ENCODE measurements around the gene TRIP11. TPM values are rescaled to one million over a fixed set of nuclear protein-coding genes. Genes with fewer than 3 reads are reported as not detected.

Gene TRIP11
- total and polyA plus RNA-seq, 5 donors from 2014 or later: 39.8 to 55.9 (median 43.9) TPM

DNA sequence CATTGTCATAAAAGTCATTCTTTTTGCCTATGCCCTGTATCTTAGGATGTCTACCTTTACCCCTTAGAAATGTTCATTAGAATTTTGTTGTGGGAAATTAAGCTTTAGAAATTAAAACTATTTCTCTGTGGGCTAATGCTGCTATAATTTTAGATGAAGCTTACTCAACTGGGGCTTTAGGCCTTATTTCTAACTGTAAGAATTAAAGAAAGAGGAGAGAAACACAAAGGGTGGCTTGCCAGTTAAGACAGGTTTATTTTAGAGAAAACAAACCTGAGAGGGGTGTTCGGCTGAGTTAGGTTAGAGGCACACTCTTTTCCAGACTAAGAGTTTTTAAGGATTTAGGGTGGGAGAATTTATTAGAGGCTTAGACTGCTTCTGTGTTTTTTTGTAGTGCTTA, 6.4 kb downstream of the TRIP11 start:
- no peaks in the 10 kb centered on the region for H3K9me3 ChIP-seq (ENCODE audit: control insufficient read depth in 2 of 2, low read length in 2 of 2)
- H3K4me1 ChIP-seq (ENCODE audit: control insufficient read depth, insufficient read depth, low read length, poor library complexity, severe bottlenecking): peaks cover 13% of the 10 kb centered on the region
- Mint-ChIP-seq H3K27me3 (no peaks in the 10 kb centered on the region), H3K4me3 (peak overlapping the region in 1 of 4 donors; percentile 29), H3K9me3 (no peaks in the 10 kb centered on the region), H3K27ac (peak overlapping the region; percentile 12 to 83 (median 50)), H3K36me3 (peaks cover 9% of the 10 kb centered on the region), H3K4me1 (peaks cover 28 to 50% (median 35%) of the 10 kb centered on the region in 4 donors)
- ATAC-seq (ENCODE audit: low read depth in 2 of 2) (no peak), DNase-seq (no peak)
- H3K4me3 ChIP-seq (ENCODE audit: low read depth, low read length): no peak overlapping the region
- no peak overlapping the region for H3K27ac ChIP-seq (ENCODE audit: insufficient read depth, low read length, poor library complexity, severe bottlenecking)
- peaks cover 16% of the 10 kb centered on the region for H3K36me3 ChIP-seq (ENCODE audit: control insufficient read depth, insufficient read depth, low read length)
- no peaks in the 10 kb centered on the region for H3K27me3 ChIP-seq (ENCODE audit: control insufficient read depth, insufficient read depth, low read length)

DNA sequence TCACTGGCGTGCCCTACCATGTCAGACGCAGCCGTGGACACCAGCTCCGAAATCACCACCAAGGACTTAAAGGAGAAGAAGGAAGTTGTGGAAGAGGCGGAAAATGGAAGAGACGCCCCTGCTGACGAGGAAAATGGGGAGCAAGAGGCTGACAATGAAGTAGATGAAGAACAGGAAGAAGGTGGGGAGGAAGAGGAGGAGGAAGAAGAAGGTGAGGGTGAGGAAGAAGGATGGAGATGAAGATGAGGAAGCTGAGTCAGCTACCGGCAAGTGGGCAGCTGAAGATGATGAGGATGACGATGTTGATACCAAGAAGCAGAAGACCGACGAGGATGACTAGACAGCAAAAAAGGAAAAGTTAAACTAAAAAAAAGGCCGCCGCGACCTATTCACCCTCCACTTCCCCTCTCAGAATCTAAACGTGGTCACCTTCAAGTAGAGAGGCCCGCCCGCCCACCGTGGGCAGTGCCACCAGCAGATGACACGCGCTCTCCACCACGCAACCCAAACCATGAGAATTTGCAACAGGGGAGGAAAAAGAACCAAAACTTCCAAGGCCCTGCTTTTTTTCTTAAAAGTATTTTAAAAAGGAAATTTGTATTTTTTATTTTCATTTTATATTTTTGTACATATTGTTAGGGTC, 13.2 kb downstream of the TRIP11 start:
- Mint-ChIP-seq H3K4me3 (no peak overlapping the region), H3K36me3 (peaks cover 22% of the 10 kb centered on the region), H3K27ac (peak overlapping the region in 2 of 3 donors; percentile 7 to 89), H3K4me1 (peaks cover 14 to 32% (median 21%) of the 10 kb centered on the region in 4 donors), H3K9me3 (no peaks in the 10 kb centered on the region), H3K27me3 (no peaks in the 10 kb centered on the region)
- H3K4me1 ChIP-seq (ENCODE audit: control insufficient read depth, insufficient read depth, low read length, poor library complexity, severe bottlenecking): no peaks in the 10 kb centered on the region
- no peaks in the 10 kb centered on the region for H3K27me3 ChIP-seq (ENCODE audit: control insufficient read depth, insufficient read depth, low read length)
- no peak overlapping the region for H3K4me3 ChIP-seq (ENCODE audit: low read depth, low read length)
- peaks cover 53% of the 10 kb centered on the region for H3K36me3 ChIP-seq (ENCODE audit: control insufficient read depth, insufficient read depth, low read length)
- ATAC-seq (ENCODE audit: low read depth in 2 of 2) (no peak), DNase-seq (no peak)
- H3K9me3 ChIP-seq (ENCODE audit: control insufficient read depth in 2 of 2, low read length in 2 of 2): no peaks in the 10 kb centered on the region
- no peak overlapping the region for H3K27ac ChIP-seq (ENCODE audit: insufficient read depth, low read length, poor library complexity, severe bottlenecking)

- peak overlapping the region in 1 of 3 donors; percentile 9 for H3K27ac Mint-ChIP-seq
- Histone ChIP-seq H3K4me1 (ENCODE audit: control insufficient read depth, insufficient read depth, low read length, poor library complexity, severe bottlenecking) (no peaks in the 10 kb centered on the region), H3K27me3 (ENCODE audit: control insufficient read depth, insufficient read depth, low read length) (no peaks in the 10 kb centered on the region), H3K27ac (ENCODE audit: insufficient read depth, low read length, poor library complexity, severe bottlenecking) (no peak overlapping the region), H3K4me3 (ENCODE audit: low read depth, low read length) (no peak overlapping the region), H3K36me3 (ENCODE audit: control insufficient read depth, insufficient read depth, low read length) (peaks cover 54% of the 10 kb centered on the region), H3K9me3 (ENCODE audit: control insufficient read depth in 2 of 2, low read length in 2 of 2) (no peaks in the 10 kb centered on the region)
- DNase-seq (no peak), ATAC-seq (ENCODE audit: low read depth in 2 of 2) (no peak)
- H3K27me3 Mint-ChIP-seq: no peaks in the 10 kb centered on the region
- no peak overlapping the region for H3K4me3 Mint-ChIP-seq
- peaks cover 8% of the 10 kb centered on the region for H3K36me3 Mint-ChIP-seq
- no peaks in the 10 kb centered on the region for H3K9me3 Mint-ChIP-seq
- peaks cover 10 to 28% (median 15%) of the 10 kb centered on the region in 4 donors for H3K4me1 Mint-ChIP-seq
Measured at GRCh38 chr14:92022036-92022435, 17.8 kb downstream of the TRIP11 start.

DNA sequence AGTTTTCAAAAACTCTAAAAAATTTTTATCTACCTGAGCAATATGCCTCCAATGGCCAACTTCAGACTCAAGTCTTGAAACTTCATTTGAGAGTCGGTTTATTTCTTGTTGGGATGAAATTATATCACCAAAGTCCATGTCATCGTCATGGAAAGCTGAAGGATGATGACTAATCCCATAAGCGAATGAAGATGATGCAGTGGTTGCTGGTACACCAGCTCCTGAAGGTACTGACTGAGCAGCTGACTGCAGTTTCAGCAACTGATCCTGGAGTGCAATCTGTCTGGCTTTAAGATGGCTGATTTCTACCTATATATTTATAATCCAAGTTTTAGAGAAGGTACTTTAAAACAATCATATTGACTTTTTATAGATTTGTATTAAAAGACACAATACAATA, 18.3 kb downstream of the TRIP11 start:
- peaks cover 6% of the 10 kb centered on the region for H3K36me3 Mint-ChIP-seq
- no peaks in the 10 kb centered on the region for H3K4me1 ChIP-seq (ENCODE audit: control insufficient read depth, insufficient read depth, low read length, poor library complexity, severe bottlenecking)
- H3K4me3 ChIP-seq (ENCODE audit: low read depth, low read length): no peak overlapping the region
- peaks cover 10 to 24% (median 15%) of the 10 kb centered on the region in 4 donors for H3K4me1 Mint-ChIP-seq
- H3K27ac Mint-ChIP-seq: no peak overlapping the region
- no peaks in the 10 kb centered on the region for H3K9me3 Mint-ChIP-seq
- DNase-seq (no peak), ATAC-seq (ENCODE audit: low read depth in 2 of 2) (no peak)
- peaks cover 57% of the 10 kb centered on the region for H3K36me3 ChIP-seq (ENCODE audit: control insufficient read depth, insufficient read depth, low read length)
- no peaks in the 10 kb centered on the region for H3K27me3 Mint-ChIP-seq
- no peak overlapping the region for H3K4me3 Mint-ChIP-seq
- H3K27ac ChIP-seq (ENCODE audit: insufficient read depth, low read length, poor library complexity, severe bottlenecking): no peak overlapping the region
- no peaks in the 10 kb centered on the region for H3K9me3 ChIP-seq (ENCODE audit: control insufficient read depth in 2 of 2, low read length in 2 of 2)
- H3K27me3 ChIP-seq (ENCODE audit: control insufficient read depth, insufficient read depth, low read length): no peaks in the 10 kb centered on the region

- Mint-ChIP-seq H3K4me1 (peaks cover 11 to 23% (median 14%) of the 10 kb centered on the region in 4 donors), H3K27ac (peak overlapping the region in 1 of 3 donors; percentile 86), H3K27me3 (no peaks in the 10 kb centered on the region), H3K36me3 (peaks cover 37% of the 10 kb centered on the region), H3K4me3 (no peak overlapping the region), H3K9me3 (peaks cover 0 to 2% (median 0%) of the 10 kb centered on the region in 7 donors)
- DNase-seq (no peak), ATAC-seq (ENCODE audit: low read depth in 2 of 2) (no peak)
- Histone ChIP-seq H3K27ac (ENCODE audit: insufficient read depth, low read length, poor library complexity, severe bottlenecking) (no peak overlapping the region), H3K4me1 (ENCODE audit: control insufficient read depth, insufficient read depth, low read length, poor library complexity, severe bottlenecking) (no peaks in the 10 kb centered on the region), H3K4me3 (ENCODE audit: low read depth, low read length) (no peak overlapping the region), H3K9me3 (ENCODE audit: control insufficient read depth in 2 of 2, low read length in 2 of 2) (no peaks in the 10 kb centered on the region), H3K27me3 (ENCODE audit: control insufficient read depth, insufficient read depth, low read length) (no peaks in the 10 kb centered on the region), H3K36me3 (ENCODE audit: control insufficient read depth, insufficient read depth, low read length) (peaks cover 54% of the 10 kb centered on the region)
Measured at GRCh38 chr14:92014040-92014439, 25.8 kb downstream of the TRIP11 start.

DNA sequence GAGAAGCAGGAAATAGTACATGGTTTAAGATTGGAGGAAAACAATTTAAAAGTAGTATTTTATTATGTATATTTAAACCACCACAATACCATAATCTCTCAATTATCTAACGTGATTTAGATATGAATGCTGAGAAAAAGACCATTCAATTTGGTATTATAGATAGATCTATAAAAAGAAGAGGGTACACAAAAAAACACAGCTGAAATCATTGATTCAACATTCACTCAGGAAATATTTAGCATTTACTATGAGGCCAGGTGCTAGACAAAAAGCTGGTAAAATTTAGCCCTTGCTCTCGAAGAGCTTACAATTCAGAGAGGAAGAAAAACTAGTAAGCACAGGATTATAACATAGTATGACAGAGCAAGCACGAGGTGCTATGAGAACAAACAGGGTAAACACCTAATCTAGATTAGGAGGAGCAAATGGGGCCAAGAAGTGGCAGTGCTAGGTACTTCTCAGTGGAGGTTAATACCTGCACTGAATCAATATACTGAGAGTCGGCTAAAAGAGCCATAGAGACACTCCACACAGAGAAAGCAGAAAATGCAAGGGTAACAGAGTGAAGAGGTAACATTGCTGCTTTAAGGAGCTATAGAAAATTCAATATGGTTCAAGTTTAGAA, 27.6 kb downstream of the TRIP11 start:
- Histone ChIP-seq H3K27ac (ENCODE audit: insufficient read depth, low read length, poor library complexity, severe bottlenecking) (peak overlapping the region; percentile 34), H3K9me3 (ENCODE audit: control insufficient read depth in 2 of 2, low read length in 2 of 2) (no peaks in the 10 kb centered on the region), H3K4me1 (ENCODE audit: control insufficient read depth, insufficient read depth, low read length, poor library complexity, severe bottlenecking) (no peaks in the 10 kb centered on the region), H3K27me3 (ENCODE audit: control insufficient read depth, insufficient read depth, low read length) (no peaks in the 10 kb centered on the region), H3K4me3 (ENCODE audit: low read depth, low read length) (no peak overlapping the region), H3K36me3 (ENCODE audit: control insufficient read depth, insufficient read depth, low read length) (peaks cover 63% of the 10 kb centered on the region)
- H3K27ac Mint-ChIP-seq: peak overlapping the region in 2 of 3 donors; percentile 14 to 59
- no peaks in the 10 kb centered on the region for H3K27me3 Mint-ChIP-seq
- H3K9me3 Mint-ChIP-seq: peaks cover 0 to 2% (median 0%) of the 10 kb centered on the region in 7 donors
- ATAC-seq (ENCODE audit: low read depth in 2 of 2) (no peak), DNase-seq (peak in 1 of 3 donors; percentile 9)
- peak overlapping the region in 1 of 4 donors; percentile 72 for H3K4me3 Mint-ChIP-seq
- peaks cover 50% of the 10 kb centered on the region for H3K36me3 Mint-ChIP-seq
- peaks cover 12 to 28% (median 16%) of the 10 kb centered on the region in 4 donors for H3K4me1 Mint-ChIP-seq

DNA sequence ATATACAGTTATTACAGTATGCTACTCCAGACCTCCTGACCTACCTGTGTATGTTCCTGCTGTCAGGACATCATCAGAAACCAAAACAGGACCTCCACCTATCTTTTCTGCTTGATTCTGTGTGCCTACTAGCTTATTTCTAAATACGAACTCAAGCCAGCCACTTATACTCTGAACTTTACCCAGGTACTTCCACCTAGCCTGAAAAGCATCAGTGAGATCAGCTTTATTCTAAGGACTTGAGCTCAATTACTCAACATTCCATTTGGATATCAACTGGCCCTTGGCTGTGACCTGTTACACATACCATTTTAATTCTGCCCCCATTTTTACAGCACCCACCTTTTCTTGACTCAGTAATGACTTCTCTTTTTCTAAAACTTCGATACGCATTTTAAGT, 29.2 kb downstream of the TRIP11 start:
- DNase-seq (no peak), ATAC-seq (ENCODE audit: low read depth in 2 of 2) (no peak)
- no peaks in the 10 kb centered on the region for H3K9me3 ChIP-seq (ENCODE audit: control insufficient read depth in 2 of 2, low read length in 2 of 2)
- H3K27me3 ChIP-seq (ENCODE audit: control insufficient read depth, insufficient read depth, low read length): no peaks in the 10 kb centered on the region
- H3K4me3 ChIP-seq (ENCODE audit: low read depth, low read length): no peak overlapping the region
- no peaks in the 10 kb centered on the region for H3K4me1 ChIP-seq (ENCODE audit: control insufficient read depth, insufficient read depth, low read length, poor library complexity, severe bottlenecking)
- peaks cover 18 to 30% (median 20%) of the 10 kb centered on the region in 4 donors for H3K4me1 Mint-ChIP-seq
- peaks cover 0 to 2% (median 0%) of the 10 kb centered on the region in 7 donors for H3K9me3 Mint-ChIP-seq
- peaks cover 57% of the 10 kb centered on the region for H3K36me3 ChIP-seq (ENCODE audit: control insufficient read depth, insufficient read depth, low read length)
- no peak overlapping the region for H3K27ac Mint-ChIP-seq
- peaks cover 50% of the 10 kb centered on the region for H3K36me3 Mint-ChIP-seq
- H3K27ac ChIP-seq (ENCODE audit: insufficient read depth, low read length, poor library complexity, severe bottlenecking): no peak overlapping the region
- no peaks in the 10 kb centered on the region for H3K27me3 Mint-ChIP-seq
- no peak overlapping the region for H3K4me3 Mint-ChIP-seq
